ENCODE data around the gene SRPRA.
"Not testable (repeated sequence)": the region's sequence is repeated elsewhere in the genome, so short reads cannot be mapped to it uniquely, and the experiment has no call there.

The SRPRA gene

GRCh38 chr11:126268708-126269579, at the start of gene SRPRA, which contains the start of gene FOXRED1:
TSS of gene SRPRA (minus strand) at chr11:126268895. CDS start at chr11:126268804, 91 bp downstream.
TSS of gene FOXRED1 (plus strand) at chr11:126269154. CDS start at chr11:126269207, 53 bp downstream.
- DNase-seq: peak; percentile 100

DNA sequence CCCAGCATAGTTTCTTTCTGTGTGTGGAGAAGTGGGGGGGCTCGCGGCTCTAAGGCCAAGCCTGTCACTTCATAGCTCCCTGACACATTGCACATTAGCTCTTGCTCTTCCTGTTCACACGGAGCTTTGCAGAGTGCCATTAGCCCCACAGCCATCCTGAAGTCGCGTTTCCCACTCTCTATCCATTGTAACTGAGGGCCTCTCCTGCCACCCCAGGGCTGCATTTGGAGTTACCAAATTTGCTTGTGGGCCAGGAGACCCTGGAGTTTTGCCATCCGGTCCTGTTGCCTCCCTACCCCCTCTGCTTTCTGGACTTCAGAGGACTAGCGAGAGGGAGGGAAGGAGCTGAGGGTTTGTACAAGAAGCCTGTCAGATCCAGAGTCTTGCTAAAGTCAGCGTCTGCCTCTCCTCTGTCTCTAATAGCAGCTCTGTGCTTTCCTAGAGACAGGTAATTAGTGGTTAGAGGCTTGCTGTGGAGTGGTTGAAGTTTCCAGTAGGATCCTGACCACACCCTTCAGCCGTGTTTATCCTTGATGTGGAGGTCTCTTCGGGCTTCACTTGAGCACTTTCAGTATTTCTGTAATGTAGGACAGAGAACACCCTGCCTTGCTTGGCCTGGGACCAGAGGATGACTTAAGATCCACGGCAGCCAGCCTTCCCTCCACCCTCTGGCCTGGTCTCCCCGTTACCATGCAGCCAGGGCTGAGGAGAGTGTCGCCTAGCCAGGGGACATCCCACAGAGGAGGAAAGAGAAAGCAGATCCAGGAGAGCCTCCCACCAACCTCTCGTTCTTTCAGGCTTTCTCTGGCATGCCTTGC, 49.3 kb upstream of the SRPRA start:
- peak; percentile 45 for DNase-seq

- no peak for DNase-seq
These were observed 48.7 kb upstream of the SRPRA start for GRCh38 chr11:126317432-126317755.

- DNase-seq: no peak
These were observed 45.1 kb upstream of the SRPRA start for GRCh38 chr11:126313826-126314225.

DNA sequence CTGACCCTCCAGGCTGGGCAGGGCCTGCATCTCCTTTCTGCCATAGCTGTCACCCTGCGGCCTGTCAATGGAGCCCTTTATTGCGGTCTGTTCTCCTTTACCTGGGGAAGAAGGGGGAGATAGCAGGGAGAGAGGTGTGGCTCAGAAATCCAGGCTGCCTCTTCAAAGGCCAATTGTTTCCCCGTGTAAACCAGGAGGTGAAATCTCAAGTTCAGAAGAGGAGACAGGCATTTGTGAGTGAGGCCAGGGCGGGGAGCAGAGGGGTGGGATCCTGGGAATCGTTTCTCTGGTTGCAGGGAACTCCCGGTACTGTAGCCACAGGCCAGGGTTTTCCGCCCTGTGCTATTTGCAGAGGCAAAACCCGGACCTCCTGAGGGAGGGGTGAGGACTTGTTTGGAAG, 44.3 kb upstream of the SRPRA start:
- no peak for DNase-seq

GRCh38 chr11:126311401-126312291, 43.0 kb upstream of the SRPRA start:
- DNase-seq: no peak

DNA sequence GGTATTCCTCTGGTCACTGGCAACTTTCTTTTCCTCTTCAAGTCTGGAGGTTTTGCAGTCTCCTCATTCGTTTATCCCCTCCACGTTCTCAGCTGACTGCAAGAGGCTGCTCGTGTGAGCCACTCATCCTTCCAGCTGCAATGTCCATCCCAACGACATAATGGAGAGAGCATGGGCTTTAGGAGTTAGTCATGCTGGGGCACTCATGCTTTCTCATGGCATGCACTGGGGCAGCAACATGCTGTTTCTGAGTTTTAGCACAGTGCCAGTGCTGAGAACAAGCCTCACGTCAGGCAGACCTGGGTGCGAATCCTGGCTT, 42.3 kb upstream of the SRPRA start:
- no peak for DNase-seq

DNA sequence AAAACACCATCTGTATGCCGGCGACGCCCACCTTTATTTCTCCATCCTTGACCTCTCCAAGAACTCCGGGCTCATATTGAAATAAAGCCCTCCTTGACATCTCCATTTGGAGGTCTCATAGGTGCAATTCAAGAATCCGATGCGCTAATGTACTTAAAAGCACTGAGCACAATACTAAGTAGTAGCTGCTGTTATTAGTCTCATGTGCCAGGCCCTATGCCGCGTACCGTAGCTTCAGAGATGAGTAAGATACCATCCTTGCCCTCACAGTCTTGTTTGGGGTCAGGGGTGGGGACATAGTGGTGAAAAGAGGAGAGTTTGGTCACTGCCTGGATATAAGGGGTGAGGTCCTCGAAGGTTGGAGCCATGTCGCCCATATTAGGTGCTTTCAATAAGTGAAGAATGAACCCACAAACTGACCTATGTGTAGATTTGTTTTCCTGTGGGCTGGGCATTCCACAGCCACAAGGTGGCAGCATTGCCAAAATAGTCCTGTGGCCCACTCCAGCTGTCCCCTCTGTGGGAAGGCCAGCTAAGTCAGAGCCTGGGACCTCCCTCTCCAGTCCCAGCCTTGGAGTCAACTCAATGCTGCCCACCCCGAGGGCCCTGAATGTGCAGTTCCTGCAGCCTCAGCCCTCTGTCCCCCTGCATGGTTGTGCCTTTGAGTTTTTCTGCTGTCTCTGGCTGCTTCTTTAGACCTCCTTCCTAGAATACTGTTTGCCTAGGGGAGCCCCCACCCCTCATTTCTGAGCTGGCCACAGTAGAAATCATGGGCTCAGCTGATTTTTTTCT, 41.7 kb upstream of the SRPRA start:
- DNase-seq: peak; percentile 71

DNA sequence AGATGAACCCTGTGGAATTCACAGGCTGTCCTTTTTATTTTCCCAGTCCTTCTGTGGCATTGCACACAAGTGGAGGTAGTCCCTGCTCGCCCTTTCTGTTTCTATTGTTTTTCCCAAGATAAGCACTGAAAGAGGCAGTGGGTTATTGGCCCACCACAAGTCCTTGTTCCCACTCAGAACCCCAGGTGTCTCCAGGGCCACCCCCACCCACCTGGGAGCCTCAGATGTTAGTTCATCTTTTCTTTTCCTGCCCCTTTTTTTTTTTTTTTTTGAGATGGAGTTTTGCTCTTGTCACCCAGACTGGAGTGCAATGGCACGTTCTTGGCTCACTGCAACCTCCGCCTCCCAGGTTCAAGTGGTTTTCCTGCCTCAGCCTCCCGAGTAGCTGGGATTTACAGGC, 40.1 kb upstream of the SRPRA start:
- not testable (repeated sequence) for DNase-seq

- DNase-seq: no peak
These were observed 39.6 kb upstream of the SRPRA start for GRCh38 chr11:126308271-126308671.

GRCh38 chr11:126307706-126308105, 39.0 kb upstream of the SRPRA start:
- DNase-seq: peak; percentile 39

- no peak for DNase-seq
These were observed 37.0 kb upstream of the SRPRA start for GRCh38 chr11:126305699-126306098.

- no peak for DNase-seq
These were observed 35.9 kb upstream of the SRPRA start for GRCh38 chr11:126304457-126305075.

DNA sequence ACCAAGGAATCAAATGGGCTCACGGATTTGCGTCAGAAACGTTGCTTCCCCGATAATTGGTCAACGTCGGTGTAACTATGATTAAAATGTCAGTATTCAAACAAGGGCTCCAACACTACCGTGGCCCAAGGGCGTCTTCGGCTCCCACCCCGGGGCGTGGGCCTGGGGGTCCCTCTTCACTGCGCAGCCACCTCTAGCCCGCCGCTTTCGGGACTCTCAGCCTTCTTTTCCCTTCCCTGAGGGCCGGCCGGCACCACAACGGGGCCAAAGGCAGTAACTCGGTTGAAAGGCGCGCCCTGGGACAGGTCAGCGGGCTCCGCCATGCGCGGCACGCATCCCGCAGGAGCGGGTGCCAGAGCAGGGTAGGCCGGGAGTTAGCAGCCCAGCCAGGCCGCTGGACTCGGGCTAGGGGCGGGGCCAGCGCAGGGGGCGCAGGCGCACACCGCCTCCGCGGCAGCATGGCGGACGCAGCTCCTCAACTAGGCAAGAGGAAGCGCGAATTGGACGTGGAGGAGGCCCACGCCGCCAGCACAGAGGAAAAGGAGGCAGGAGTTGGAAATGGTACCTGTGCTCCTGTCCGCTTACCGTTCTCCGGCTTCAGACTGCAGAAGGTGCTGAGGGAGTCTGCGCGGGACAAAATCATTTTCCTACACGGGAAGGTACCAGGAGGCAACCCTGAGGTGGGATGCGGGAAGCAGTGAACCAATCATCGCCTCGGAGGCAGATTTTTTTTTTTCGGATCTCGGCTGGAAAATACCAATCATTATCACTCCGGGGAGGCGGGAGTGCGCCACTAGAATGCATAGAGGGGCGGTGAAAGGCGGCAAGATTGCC, 35.1 kb upstream of the SRPRA start, which contains the start of gene DCPS:
Gene DCPS, plus strand, starts transcription at position 438 of the 834 bp plus-strand sequence. Its CDS starts 21 bp downstream, at position 459.
- peak; percentile 89 for DNase-seq

- DNase-seq: no peak
These were observed 28.3 kb upstream of the SRPRA start for GRCh38 chr11:126297004-126297403.

DNA sequence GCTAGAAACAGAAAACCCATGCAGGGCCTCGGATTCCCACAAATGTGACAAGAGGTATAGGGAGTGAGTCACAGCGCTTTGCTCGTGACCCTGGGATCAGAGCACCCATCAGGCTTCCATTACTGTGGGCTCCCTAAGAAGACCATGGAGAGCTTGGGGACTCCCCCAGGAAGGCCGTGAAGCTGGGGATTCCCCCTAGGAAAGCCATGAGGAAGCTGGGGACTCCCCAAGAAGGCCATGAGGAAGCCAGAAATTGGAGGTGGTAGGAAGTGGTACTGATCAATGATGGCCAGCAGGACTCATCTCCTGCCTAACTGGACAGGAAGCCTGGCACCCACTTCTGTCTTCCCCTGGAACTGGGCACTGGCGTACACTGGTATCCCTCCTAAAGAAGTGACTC, 25.0 kb upstream of the SRPRA start:
- DNase-seq: no peak

GRCh38 chr11:126290887-126291286, 22.2 kb upstream of the SRPRA start:
- DNase-seq: no peak

GRCh38 chr11:126288237-126288636, 19.5 kb upstream of the SRPRA start:
- no peak for DNase-seq

GRCh38 chr11:126284829-126285228, 16.1 kb upstream of the SRPRA start:
- DNase-seq: peak; percentile 93

GRCh38 chr11:126282736-126283591, 14.3 kb upstream of the SRPRA start, which contains the start of gene TIRAP:
TSS of gene TIRAP (plus strand) at chr11:126283093. CDS start at chr11:126290895, 7,802 bp downstream.
- DNase-seq: peak; percentile 66
